Measurements from ENCODE around the gene PIGO. TPM values are rescaled to one million over a fixed set of nuclear protein-coding genes. Genes with fewer than 3 reads are reported as not detected.

Gene PIGO
- polyA plus RNA-seq, 4 donors, result 10.8 to 29.9 (median 18.6) TPM

GRCh38 chr9:35116539-35116897 lies 20.1 kb upstream of the PIGO start:
- Histone ChIP-seq H3K4me3 (ENCODE audit: low read depth in 1 of 3, low read length in 3 of 3) (peak overlapping the region in 2 of 3 donors; percentile 52 to 73), H3K36me3 (ENCODE audit: control insufficient read depth in 3 of 3, insufficient read depth in 2 of 3, low read depth in 1 of 3, low read length in 3 of 3) (no peaks in the 10 kb centered on the region), H3K9me3 (ENCODE audit: control insufficient read depth in 2 of 2, insufficient read depth in 1 of 2, low read depth in 1 of 2, low read length in 1 of 2) (no peaks in the 10 kb centered on the region), H3K27ac (ENCODE audit: low read depth in 1 of 3, low read length in 2 of 3) (peak overlapping the region; percentile 34 to 92 (median 86)), H3K27me3 (ENCODE audit: control insufficient read depth in 3 of 3, insufficient read depth in 3 of 3, low read length in 3 of 3) (no peaks in the 10 kb centered on the region), H3K4me1 (ENCODE audit: control insufficient read depth in 3 of 3, insufficient read depth in 2 of 3, low read depth in 1 of 3, low read length in 2 of 3) (peaks cover 7 to 39% (median 15%) of the 10 kb centered on the region in 3 donors)
- FAIRE-seq (no peak), DNase-seq (no peak)
- 0 to 1% (median 1%) methylated on average over 12 of the region's 12 CpGs for WGBS, 3 donors

DNA sequence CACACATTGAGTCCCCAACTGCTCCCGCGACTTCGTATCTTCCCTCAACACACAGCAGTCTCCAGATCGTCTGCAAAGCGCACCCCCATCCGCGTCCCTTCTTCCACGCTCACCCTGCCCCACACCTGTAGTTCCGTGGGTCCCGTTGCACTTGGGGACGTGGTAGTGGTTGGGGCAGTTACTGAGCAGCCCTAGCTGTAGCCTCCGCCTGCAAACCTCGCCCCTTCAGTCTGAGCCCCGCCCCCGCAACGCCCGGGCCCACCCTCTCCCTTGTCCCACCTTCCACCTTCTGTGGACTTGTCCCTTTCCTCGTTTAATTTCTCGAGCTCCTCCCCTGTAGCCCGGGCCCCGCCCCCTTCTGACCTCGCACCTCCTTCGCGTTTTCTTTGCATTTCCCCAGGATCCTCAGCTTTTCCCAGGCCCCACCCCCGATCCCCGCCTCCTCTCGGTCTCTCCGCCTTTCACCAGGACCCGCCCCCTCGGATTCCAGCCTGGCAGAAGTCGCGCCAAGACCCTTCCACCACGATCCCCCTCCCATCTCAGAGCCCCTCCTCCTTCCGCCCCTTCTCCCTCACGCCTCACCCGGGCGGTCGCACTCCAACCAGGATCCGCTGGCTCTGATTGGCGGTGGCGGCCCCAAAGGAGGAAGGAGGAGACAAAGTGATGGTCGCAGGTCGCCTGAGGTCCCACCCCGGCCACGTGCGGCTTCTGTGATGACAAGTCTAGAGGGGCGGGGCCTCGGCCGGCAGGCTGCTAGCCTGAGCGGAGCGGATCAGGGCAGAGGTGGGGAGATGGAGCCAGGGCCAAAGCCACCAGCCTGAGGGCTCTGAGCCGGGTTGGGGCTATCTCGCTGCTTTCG lies 19.5 kb upstream of the PIGO start, which contains the start of gene ATOSB:
Gene ATOSB (minus strand): TSS at position 183 of the 859 bp plus-strand sequence. CDS start 7,588 bp downstream, outside the sequence.
- Histone ChIP-seq H3K4me3 (ENCODE audit: low read depth in 1 of 3, low read length in 3 of 3) (peak within 1 kb of the TSS; percentile 14 to 73 (median 52)), H3K36me3 (ENCODE audit: control insufficient read depth in 3 of 3, insufficient read depth in 2 of 3, low read depth in 1 of 3, low read length in 3 of 3) (no peaks in the 10 kb centered on the region), H3K27me3 (ENCODE audit: control insufficient read depth in 3 of 3, insufficient read depth in 3 of 3, low read length in 3 of 3) (no peaks in the 10 kb centered on the region), H3K27ac (ENCODE audit: low read depth in 1 of 3, low read length in 2 of 3) (peak within 1 kb of the TSS; percentile 83 to 92 (median 86)), H3K9me3 (ENCODE audit: control insufficient read depth in 2 of 2, insufficient read depth in 1 of 2, low read depth in 1 of 2, low read length in 1 of 2) (no peaks in the 10 kb centered on the region), H3K4me1 (ENCODE audit: control insufficient read depth in 3 of 3, insufficient read depth in 2 of 3, low read depth in 1 of 3, low read length in 2 of 3) (peaks cover 7 to 40% (median 16%) of the 10 kb centered on the region in 3 donors)
- FAIRE-seq (no peak), DNase-seq (peak; percentile 98)
- WGBS, 3 donors, result 0 to 1% (median 0%) methylated on average over 46 to 54 of the region's 54 CpGs

- DNase-seq, result peak; percentile 65 to 74
- no peaks in the 10 kb centered on the region for H3K27me3 ChIP-seq (ENCODE audit: control insufficient read depth in 3 of 3, insufficient read depth in 3 of 3, low read length in 3 of 3)
- peaks cover 0 to 3% (median 0%) of the 10 kb centered on the region in 3 donors for H3K36me3 ChIP-seq (ENCODE audit: control insufficient read depth in 3 of 3, insufficient read depth in 2 of 3, low read depth in 1 of 3, low read length in 3 of 3)
- peaks cover 10 to 48% (median 23%) of the 10 kb centered on the region in 3 donors for H3K4me1 ChIP-seq (ENCODE audit: control insufficient read depth in 3 of 3, insufficient read depth in 2 of 3, low read depth in 1 of 3, low read length in 2 of 3)
- H3K9me3 ChIP-seq (ENCODE audit: control insufficient read depth in 2 of 2, insufficient read depth in 1 of 2, low read depth in 1 of 2, low read length in 1 of 2), result no peaks in the 10 kb centered on the region
- no peak for FAIRE-seq
- WGBS, 3 donors, result 8 to 11% (median 8%) methylated on average over 12 of the region's 12 CpGs
- H3K4me3 ChIP-seq (ENCODE audit: low read depth in 1 of 3, low read length in 3 of 3), result peak overlapping the region; percentile 14 to 73 (median 52)
- peak overlapping the region; percentile 83 to 92 (median 86) for H3K27ac ChIP-seq (ENCODE audit: low read depth in 1 of 3, low read length in 2 of 3)
Observed at GRCh38 chr9:35114840-35115628, 18.6 kb upstream of the PIGO start.

- no peaks in the 10 kb centered on the region for H3K27me3 ChIP-seq (ENCODE audit: control insufficient read depth in 3 of 3, insufficient read depth in 3 of 3, low read length in 3 of 3)
- DNase-seq (peak; percentile 78 to 80), FAIRE-seq (no peak)
- peaks cover 0 to 3% (median 0%) of the 10 kb centered on the region in 3 donors for H3K36me3 ChIP-seq (ENCODE audit: control insufficient read depth in 3 of 3, insufficient read depth in 2 of 3, low read depth in 1 of 3, low read length in 3 of 3)
- peaks cover 10 to 48% (median 23%) of the 10 kb centered on the region in 3 donors for H3K4me1 ChIP-seq (ENCODE audit: control insufficient read depth in 3 of 3, insufficient read depth in 2 of 3, low read depth in 1 of 3, low read length in 2 of 3)
- H3K9me3 ChIP-seq (ENCODE audit: control insufficient read depth in 2 of 2, insufficient read depth in 1 of 2, low read depth in 1 of 2, low read length in 1 of 2), result no peaks in the 10 kb centered on the region
- H3K4me3 ChIP-seq (ENCODE audit: low read depth in 1 of 3, low read length in 3 of 3), result peak overlapping the region in 2 of 3 donors; percentile 52 to 73
- WGBS, 3 donors, result 2 to 9% (median 8%) methylated on average over 5 of the region's 5 CpGs
- peak overlapping the region; percentile 83 to 92 (median 86) for H3K27ac ChIP-seq (ENCODE audit: low read depth in 1 of 3, low read length in 2 of 3)
Observed at GRCh38 chr9:35114113-35114839, 17.9 kb upstream of the PIGO start.

DNA sequence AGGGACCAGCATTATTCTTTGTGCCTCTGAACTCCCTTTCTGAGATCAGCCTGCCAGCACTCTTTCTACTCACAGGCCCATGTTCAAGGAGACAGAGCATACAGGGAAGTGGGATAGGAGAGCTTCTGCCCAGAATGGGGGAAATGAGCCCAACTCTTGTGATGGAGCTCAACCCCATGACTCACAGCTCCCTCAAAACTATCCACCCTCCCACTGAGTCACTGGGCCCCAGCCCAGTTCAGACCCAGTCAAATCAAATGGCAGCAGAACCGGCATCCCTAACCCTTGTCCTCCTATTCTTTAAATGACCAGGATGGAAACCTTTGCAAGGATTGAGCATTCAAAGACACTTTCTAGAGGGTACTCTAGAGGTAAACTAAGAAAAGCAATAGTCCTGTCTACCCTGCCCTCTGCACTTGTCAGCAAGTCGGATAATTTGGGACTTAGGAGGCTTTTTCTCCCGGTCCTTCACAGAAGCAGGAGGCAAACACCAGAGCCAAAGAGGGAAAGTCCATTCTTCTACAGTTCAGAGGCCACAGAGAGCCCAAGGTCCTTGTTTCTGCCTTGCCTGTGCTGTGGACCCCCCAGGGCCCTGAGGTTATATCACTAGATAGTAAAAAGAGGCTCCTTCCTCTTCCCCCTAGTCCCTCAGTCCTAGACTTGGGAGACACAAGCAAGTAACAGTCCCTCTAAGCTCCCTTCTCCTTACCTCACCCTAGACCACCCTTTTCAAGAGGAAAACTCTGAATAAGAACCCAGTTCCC lies 16.0 kb upstream of the PIGO start:
- H3K4me1 ChIP-seq (ENCODE audit: control insufficient read depth in 3 of 3, insufficient read depth in 2 of 3, low read depth in 1 of 3, low read length in 2 of 3), result peaks cover 10 to 48% (median 23%) of the 10 kb centered on the region in 3 donors
- no peak overlapping the region for H3K4me3 ChIP-seq (ENCODE audit: low read depth in 1 of 3, low read length in 3 of 3)
- 61 to 79% (median 71%) methylated on average over 3 of the region's 3 CpGs for WGBS, 3 donors
- peak overlapping the region; percentile 4 to 83 (median 34) for H3K27ac ChIP-seq (ENCODE audit: low read depth in 1 of 3, low read length in 2 of 3)
- H3K36me3 ChIP-seq (ENCODE audit: control insufficient read depth in 3 of 3, insufficient read depth in 2 of 3, low read depth in 1 of 3, low read length in 3 of 3), result peaks cover 0 to 18% (median under 1%) of the 10 kb centered on the region in 3 donors
- H3K9me3 ChIP-seq (ENCODE audit: control insufficient read depth in 2 of 2, insufficient read depth in 1 of 2, low read depth in 1 of 2, low read length in 1 of 2), result no peaks in the 10 kb centered on the region
- FAIRE-seq (no peak), DNase-seq (no peak)
- H3K27me3 ChIP-seq (ENCODE audit: control insufficient read depth in 3 of 3, insufficient read depth in 3 of 3, low read length in 3 of 3), result no peaks in the 10 kb centered on the region

DNA sequence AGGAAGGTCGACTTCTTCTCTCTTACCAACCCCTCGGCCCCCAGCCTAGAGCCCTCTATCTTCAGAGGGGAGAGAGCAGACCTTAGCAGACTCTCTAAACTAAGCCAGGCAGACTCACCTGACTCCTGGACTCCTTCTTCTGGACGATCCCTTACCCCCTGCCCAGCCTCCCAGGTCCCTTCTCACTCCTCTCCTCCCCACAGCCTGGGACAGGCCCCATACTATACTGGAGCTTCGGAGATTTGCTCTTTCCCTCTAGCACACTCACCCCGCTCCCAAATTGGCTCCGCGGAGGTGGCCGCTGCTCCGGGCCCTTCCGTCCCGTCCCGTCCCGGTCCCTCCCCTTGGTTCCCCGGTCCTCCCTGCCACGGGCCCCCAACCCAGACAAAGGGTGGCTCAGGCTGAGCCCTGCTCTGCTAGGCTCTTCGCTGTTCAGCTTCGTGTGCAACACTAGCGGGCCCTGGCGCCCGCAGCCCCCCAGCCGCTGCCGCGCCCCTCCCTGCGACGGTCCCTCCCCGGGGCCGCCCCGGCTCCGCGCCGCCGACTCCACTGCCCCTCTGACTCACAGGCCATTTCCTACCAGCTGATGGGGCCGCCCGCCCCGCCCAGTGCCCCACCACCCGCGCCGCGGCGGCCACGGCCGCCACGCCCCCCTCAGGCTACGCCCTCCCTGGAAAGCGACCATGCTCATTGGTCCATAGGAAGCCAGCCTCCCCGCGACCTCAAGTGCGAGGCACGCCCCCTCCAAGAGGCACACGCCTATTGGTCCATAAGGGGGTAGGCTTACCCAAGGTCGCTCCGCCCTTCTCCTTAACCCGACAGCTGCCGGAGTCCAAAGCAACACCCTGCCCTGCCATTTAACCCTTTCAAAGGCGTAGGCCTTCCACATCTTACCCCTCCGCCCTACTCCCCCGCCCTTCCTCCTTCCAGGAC lies 14.9 kb upstream of the PIGO start:
- Histone ChIP-seq H3K27me3 (ENCODE audit: control insufficient read depth in 3 of 3, insufficient read depth in 3 of 3, low read length in 3 of 3) (no peaks in the 10 kb centered on the region), H3K4me3 (ENCODE audit: low read depth in 1 of 3, low read length in 3 of 3) (peak overlapping the region; percentile 47 to 87 (median 64)), H3K4me1 (ENCODE audit: control insufficient read depth in 3 of 3, insufficient read depth in 2 of 3, low read depth in 1 of 3, low read length in 2 of 3) (peaks cover 10 to 44% (median 23%) of the 10 kb centered on the region in 3 donors), H3K9me3 (ENCODE audit: control insufficient read depth in 2 of 2, insufficient read depth in 1 of 2, low read depth in 1 of 2, low read length in 1 of 2) (no peaks in the 10 kb centered on the region), H3K27ac (ENCODE audit: low read depth in 1 of 3, low read length in 2 of 3) (peak overlapping the region; percentile 78 to 83 (median 80)), H3K36me3 (ENCODE audit: control insufficient read depth in 3 of 3, insufficient read depth in 2 of 3, low read depth in 1 of 3, low read length in 3 of 3) (peaks cover 3 to 30% (median 10%) of the 10 kb centered on the region in 3 donors)
- WGBS, 3 donors, result 2 to 3% (median 2%) methylated on average over 36 to 57 of the region's 57 CpGs
- peak; percentile 98 to 99 for DNase-seq
- FAIRE-seq, result no peak

- peak overlapping the region in 2 of 3 donors; percentile 73 to 80 for H3K27ac ChIP-seq (ENCODE audit: low read depth in 1 of 3, low read length in 2 of 3)
- H3K9me3 ChIP-seq (ENCODE audit: control insufficient read depth in 2 of 2, insufficient read depth in 1 of 2, low read depth in 1 of 2, low read length in 1 of 2), result no peaks in the 10 kb centered on the region
- no peaks in the 10 kb centered on the region for H3K27me3 ChIP-seq (ENCODE audit: control insufficient read depth in 3 of 3, insufficient read depth in 3 of 3, low read length in 3 of 3)
- H3K4me1 ChIP-seq (ENCODE audit: control insufficient read depth in 3 of 3, insufficient read depth in 2 of 3, low read depth in 1 of 3, low read length in 2 of 3), result peaks cover 10 to 40% (median 23%) of the 10 kb centered on the region in 3 donors
- H3K36me3 ChIP-seq (ENCODE audit: control insufficient read depth in 3 of 3, insufficient read depth in 2 of 3, low read depth in 1 of 3, low read length in 3 of 3), result peaks cover 3 to 39% (median 13%) of the 10 kb centered on the region in 3 donors
- FAIRE-seq, result no peak
- 47 to 54% (median 47%) methylated on average over 3 of the region's 3 CpGs for WGBS, 3 donors
- DNase-seq, result no peak
- H3K4me3 ChIP-seq (ENCODE audit: low read depth in 1 of 3, low read length in 3 of 3), result peak overlapping the region in 2 of 3 donors; percentile 64 to 87
Observed at GRCh38 chr9:35110327-35110761, 14.0 kb upstream of the PIGO start.
